HG03097 (cell line): ENCODE measurements around the gene ILKAP.

Experiments
- ATAC-seq: cut with Tn5 transposase; IDR thresholded peaks from one replicate; pipeline ENCODE4 v1.9.1; 2021; ENCODE audit not compliant: unreplicated experiment, low FRiP score

ILKAP gene

GRCh38 chr2:238203094-238203972, at the start of gene ILKAP:
TSS of gene ILKAP (minus strand) at chr2:238203695. CDS start at chr2:238203553, 142 bp downstream.
- ATAC-seq, result peak; percentile 92

GRCh38 chr2:238252766-238253630, 49.5 kb upstream of the ILKAP start:
- ATAC-seq, result no peak

- ATAC-seq, result no peak
Measured at GRCh38 chr2:238251986-238252385, 48.5 kb upstream of the ILKAP start.

GRCh38 chr2:238251331-238251730, 47.8 kb upstream of the ILKAP start:
- ATAC-seq, result no peak

- no peak for ATAC-seq
Measured at GRCh38 chr2:238250896-238251295, 47.4 kb upstream of the ILKAP start.

GRCh38 chr2:238247841-238248453, 44.5 kb upstream of the ILKAP start:
- no peak for ATAC-seq

- ATAC-seq, result no peak
Measured at GRCh38 chr2:238247002-238247822, 43.7 kb upstream of the ILKAP start.

GRCh38 chr2:238244151-238244550, 40.7 kb upstream of the ILKAP start:
- no peak for ATAC-seq

- ATAC-seq, result no peak
Measured at GRCh38 chr2:238243496-238244076, 40.1 kb upstream of the ILKAP start.

- ATAC-seq, result no peak
Measured at GRCh38 chr2:238242731-238243495, 39.4 kb upstream of the ILKAP start.

GRCh38 chr2:238241970-238242369, 38.5 kb upstream of the ILKAP start:
- no peak for ATAC-seq

GRCh38 chr2:238240757-238241711, 37.5 kb upstream of the ILKAP start:
- no peak for ATAC-seq

GRCh38 chr2:238239863-238240756, 36.6 kb upstream of the ILKAP start, which contains the start of gene HES6:
TSS of gene HES6 (minus strand) at chr2:238240038. CDS start at chr2:238239905, 133 bp downstream.
- peak; percentile 66 for ATAC-seq

GRCh38 chr2:238239543-238239862, 36.0 kb upstream of the ILKAP start:
- peak; percentile 5 for ATAC-seq

GRCh38 chr2:238238766-238239542, 35.5 kb upstream of the ILKAP start:
- ATAC-seq, result no peak

- no peak for ATAC-seq
Measured at GRCh38 chr2:238238311-238238765, 34.8 kb upstream of the ILKAP start.
